ENCODE measurements around the gene PPP3CA. TPM values are rescaled to one million over a fixed set of nuclear protein-coding genes. Genes with fewer than 3 reads are reported as not detected.

PPP3CA gene
- total and polyA plus RNA-seq, 3 donors from 2014 or later: 19.1 to 44.5 (median 39.1) TPM

- peak; percentile 65 for DNase-seq
- intact Hi-C loops (cut with DNase I; ENCODE audit: low total_unique reads): no loop called here
- WGBS, 2 donors: 0 to 1% methylated on average over 30 to 91 of the region's 93 CpGs
- H3K4me1 ChIP-seq: peaks cover 25% of the 10 kb centered on the region
- H3K4me3 ChIP-seq: peak overlapping the region; percentile 86 to 93
- peak overlapping the region; percentile 86 to 95 for H3K27ac ChIP-seq
- H3K36me3 ChIP-seq (ENCODE audit: low read depth, missing control alignments): no peaks in the 10 kb centered on the region
- H3K27me3 ChIP-seq: no peaks in the 10 kb centered on the region
- H3K9me3 ChIP-seq: no peaks in the 10 kb centered on the region
- TF ChIP-seq CTCF (IDR thresholded peaks at IDR 0.05): no peak
- TF ChIP-seq POLR2A (IDR thresholded peaks at IDR 0.05): no peak
These were observed 717 bp downstream of the PPP3CA start for GRCh38 chr4:101346351-101347266.

GRCh38 chr4:101345596-101346350, 1.6 kb downstream of the PPP3CA start:
- Histone ChIP-seq H3K4me1 (peaks cover 25% of the 10 kb centered on the region), H3K9me3 (no peaks in the 10 kb centered on the region), H3K27me3 (no peaks in the 10 kb centered on the region), H3K4me3 (peak overlapping the region; percentile 86 to 93), H3K36me3 (ENCODE audit: low read depth, missing control alignments) (no peaks in the 10 kb centered on the region), H3K27ac (peak overlapping the region; percentile 86 to 95)
- intact Hi-C loops (cut with DNase I; ENCODE audit: low total_unique reads): no loop called here
- TF ChIP-seq CTCF (IDR thresholded peaks at IDR 0.05) (no peak), POLR2A (IDR thresholded peaks at IDR 0.05) (no peak)
- DNase-seq: peak; percentile 67
- WGBS, 2 donors: 0% methylated on average over 23 to 44 of the region's 45 CpGs

- H3K27me3 ChIP-seq: no peaks in the 10 kb centered on the region
- peak overlapping the region in 1 of 2 donors; percentile 95 for H3K27ac ChIP-seq
- H3K36me3 ChIP-seq (ENCODE audit: low read depth, missing control alignments): no peaks in the 10 kb centered on the region
- no peak for TF ChIP-seq CTCF (IDR thresholded peaks at IDR 0.05)
- no peak for TF ChIP-seq POLR2A (IDR thresholded peaks at IDR 0.05)
- H3K4me3 ChIP-seq: peak overlapping the region; percentile 86 to 93
- peaks cover 25% of the 10 kb centered on the region for H3K4me1 ChIP-seq
- intact Hi-C loops (cut with DNase I; ENCODE audit: low total_unique reads): no loop called here
- no peak for DNase-seq
- H3K9me3 ChIP-seq: no peaks in the 10 kb centered on the region
- 0 to 7% methylated on average over 3 of the region's 3 CpGs for WGBS, 2 donors
These were observed 2.1 kb downstream of the PPP3CA start for GRCh38 chr4:101345271-101345595.

- WGBS, 2 donors: 86 to 90% methylated on average over 2 of the region's 2 CpGs
These were observed 8.0 kb downstream of the PPP3CA start for GRCh38 chr4:101339332-101339731.

More at GRCh38 chr4:101339332-101339731, 8.0 kb downstream of the PPP3CA start:
- intact Hi-C loops (cut with DNase I; ENCODE audit: low total_unique reads): no loop called here
- no peak for DNase-seq
- Histone ChIP-seq H3K4me3 (no peak overlapping the region), H3K4me1 (peaks cover 6% of the 10 kb centered on the region), H3K9me3 (no peaks in the 10 kb centered on the region), H3K36me3 (ENCODE audit: low read depth, missing control alignments) (no peaks in the 10 kb centered on the region), H3K27ac (no peak overlapping the region), H3K27me3 (no peaks in the 10 kb centered on the region)
- TF ChIP-seq POLR2A (IDR thresholded peaks at IDR 0.05) (no peak), CTCF (IDR thresholded peaks at IDR 0.05) (no peak)
